OCI-LY1 (cell line): Measurements from ENCODE around the gene CHCHD6.

Experiments used
- H2AFZ ChIP-seq: fragments of 200-600 bp; sonication (generic), shearing (Covaris generic); 2 replicates; pipeline ENCODE4 v1.6.0; 2014; ENCODE audit warnings: antibody characterized with exemption, mild to moderate bottlenecking, low read length
- H3F3A ChIP-seq: fragments of 200-600 bp; sonication (generic), shearing (Covaris generic); 2 replicates; pipeline ENCODE4 v1.6.0; 2014; ENCODE audit warnings: mild to moderate bottlenecking, antibody characterized with exemption, low read length, moderate library complexity; ENCODE audit not compliant: insufficient read depth
- H3K27ac ChIP-seq: fragments of 200-600 bp; sonication (generic); 2 replicates; pipeline ENCODE4 v1.5.1; 2014; ENCODE audit warnings: low read length, mixed run types, mild to moderate bottlenecking, low read depth; ENCODE audit not compliant: poor library complexity, severe bottlenecking
- H3K27me3 ChIP-seq: fragments of 200-600 bp; sonication (generic); 2 replicates; pipeline ENCODE4 v1.6.0; 2014; ENCODE audit warnings: antibody characterized with exemption, mild to moderate bottlenecking, low read length, moderate library complexity; ENCODE audit not compliant: insufficient read depth
- H3K36me3 ChIP-seq: fragments of 200-600 bp; sonication (generic); 2 replicates; pipeline ENCODE4 v1.6.1; 2014; ENCODE audit warnings: mild to moderate bottlenecking, antibody characterized with exemption, low read length, moderate library complexity, mixed read lengths; ENCODE audit not compliant: insufficient read depth
- H3K4me1 ChIP-seq: fragments of 200-600 bp; sonication (generic); 2 replicates; pipeline ENCODE4 v1.5.1; 2014; ENCODE audit warnings: mild to moderate bottlenecking, low read length, moderate library complexity; ENCODE audit not compliant: insufficient read depth, severe bottlenecking
- H3K4me2 ChIP-seq: fragments of 200-600 bp; sonication (generic), shearing (Covaris generic); 2 replicates; pipeline ENCODE4 v1.6.1; 2014; ENCODE audit warnings: low read length
- H3K4me3 ChIP-seq: fragments of 200-600 bp; sonication (generic); 2 replicates; pipeline ENCODE4 v1.5.1; 2014; ENCODE audit warnings: low read length, low read depth, mild to moderate bottlenecking, mixed read lengths; ENCODE audit not compliant: poor library complexity, severe bottlenecking
- H3K79me2 ChIP-seq: fragments of 200-600 bp; shearing (Covaris generic); 2 replicates; pipeline ENCODE4 v1.6.1; 2016; ENCODE audit warnings: mixed run types, low read length, mixed read lengths; ENCODE audit not compliant: insufficient read depth
- H3K9ac ChIP-seq: fragments of 200-600 bp; sonication (generic), shearing (Covaris generic); 2 replicates; pipeline ENCODE4 v1.6.1; 2014; ENCODE audit warnings: mild to moderate bottlenecking, low read length, mixed read lengths
- H3K9me2 ChIP-seq: fragments of 200-600 bp; sonication (generic), shearing (Covaris generic); 2 replicates; pipeline ENCODE4 v1.6.1; 2014; ENCODE audit warnings: low read depth, mild to moderate bottlenecking, low read length, mixed read lengths
- H3K9me3 ChIP-seq: fragments of 200-600 bp; shearing (Covaris generic); 2 replicates; pipeline ENCODE4 v1.6.1; 2014; ENCODE audit warnings: low read length, mixed read lengths
- H4K20me1 ChIP-seq: fragments of 200-600 bp; sonication (generic), shearing (Covaris generic); 2 replicates; pipeline ENCODE4 v1.6.0; 2016; ENCODE audit warnings: mild to moderate bottlenecking, low read length; ENCODE audit not compliant: insufficient read depth
- EZH2 ChIP-seq: fragments of 200-600 bp; sonication (generic), shearing (Covaris generic); IDR thresholded peaks from 2 replicates; pipeline ENCODE4 v1.8.0; 2017; ENCODE audit warnings: borderline replicate concordance, mixed run types, mild to moderate bottlenecking, antibody characterized with exemption, low read length, moderate library complexity, mixed read lengths
- TF ChIP-seq, protein P1 (sequence below): fragments of 200-600 bp; sonication (generic), shearing (Covaris generic); IDR thresholded peaks from 2 replicates; pipeline ENCODE4 v1.5.1; 2017; ENCODE audit warnings: mild to moderate bottlenecking, antibody characterized with exemption, low read length, moderate library complexity, mixed read lengths

The CHCHD6 gene

DNA sequence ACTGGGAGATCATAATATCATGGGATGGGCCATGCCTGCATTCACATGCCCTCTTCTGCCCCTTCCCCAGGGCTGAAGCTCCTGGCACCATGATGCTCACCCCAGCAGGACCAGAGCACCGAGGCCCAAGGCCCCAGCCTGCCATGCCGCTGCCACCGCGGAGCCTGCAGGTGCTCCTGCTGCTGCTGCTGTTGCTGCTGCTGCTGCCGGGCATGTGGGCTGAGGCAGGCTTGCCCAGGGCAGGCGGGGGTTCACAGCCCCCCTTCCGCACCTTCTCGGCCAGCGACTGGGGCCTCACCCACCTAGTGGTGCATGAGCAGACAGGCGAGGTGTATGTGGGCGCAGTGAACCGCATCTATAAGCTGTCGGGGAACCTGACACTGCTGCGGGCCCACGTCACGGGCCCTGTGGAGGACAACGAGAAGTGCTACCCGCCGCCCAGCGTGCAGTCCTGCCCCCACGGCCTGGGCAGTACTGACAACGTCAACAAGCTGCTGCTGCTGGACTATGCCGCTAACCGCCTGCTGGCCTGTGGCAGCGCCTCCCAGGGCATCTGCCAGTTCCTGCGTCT, 284.5 kb downstream of the CHCHD6 start:
- Histone ChIP-seq H3K4me1 (peaks cover 7% of the 10 kb centered on the region), H4K20me1 (no peaks in the 10 kb centered on the region), H3K79me2 (no peaks in the 10 kb centered on the region), H3K27ac (no peak overlapping the region), H3K36me3 (no peaks in the 10 kb centered on the region), H3K27me3 (no peaks in the 10 kb centered on the region; the same call in 1 of the 2 replicates), H3F3A (no peaks in the 10 kb centered on the region), H2AFZ (no peak overlapping the region), H3K9me2 (no peaks in the 10 kb centered on the region), H3K4me2 (no peak overlapping the region), H3K9ac (no peak overlapping the region), H3K9me3 (no peaks in the 10 kb centered on the region), H3K4me3 (no peak overlapping the region)
- TF ChIP-seq, protein P1, sequence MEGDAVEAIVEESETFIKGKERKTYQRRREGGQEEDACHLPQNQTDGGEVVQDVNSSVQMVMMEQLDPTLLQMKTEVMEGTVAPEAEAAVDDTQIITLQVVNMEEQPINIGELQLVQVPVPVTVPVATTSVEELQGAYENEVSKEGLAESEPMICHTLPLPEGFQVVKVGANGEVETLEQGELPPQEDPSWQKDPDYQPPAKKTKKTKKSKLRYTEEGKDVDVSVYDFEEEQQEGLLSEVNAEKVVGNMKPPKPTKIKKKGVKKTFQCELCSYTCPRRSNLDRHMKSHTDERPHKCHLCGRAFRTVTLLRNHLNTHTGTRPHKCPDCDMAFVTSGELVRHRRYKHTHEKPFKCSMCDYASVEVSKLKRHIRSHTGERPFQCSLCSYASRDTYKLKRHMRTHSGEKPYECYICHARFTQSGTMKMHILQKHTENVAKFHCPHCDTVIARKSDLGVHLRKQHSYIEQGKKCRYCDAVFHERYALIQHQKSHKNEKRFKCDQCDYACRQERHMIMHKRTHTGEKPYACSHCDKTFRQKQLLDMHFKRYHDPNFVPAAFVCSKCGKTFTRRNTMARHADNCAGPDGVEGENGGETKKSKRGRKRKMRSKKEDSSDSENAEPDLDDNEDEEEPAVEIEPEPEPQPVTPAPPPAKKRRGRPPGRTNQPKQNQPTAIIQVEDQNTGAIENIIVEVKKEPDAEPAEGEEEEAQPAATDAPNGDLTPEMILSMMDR = no peak
- no peak for TF ChIP-seq EZH2

DNA sequence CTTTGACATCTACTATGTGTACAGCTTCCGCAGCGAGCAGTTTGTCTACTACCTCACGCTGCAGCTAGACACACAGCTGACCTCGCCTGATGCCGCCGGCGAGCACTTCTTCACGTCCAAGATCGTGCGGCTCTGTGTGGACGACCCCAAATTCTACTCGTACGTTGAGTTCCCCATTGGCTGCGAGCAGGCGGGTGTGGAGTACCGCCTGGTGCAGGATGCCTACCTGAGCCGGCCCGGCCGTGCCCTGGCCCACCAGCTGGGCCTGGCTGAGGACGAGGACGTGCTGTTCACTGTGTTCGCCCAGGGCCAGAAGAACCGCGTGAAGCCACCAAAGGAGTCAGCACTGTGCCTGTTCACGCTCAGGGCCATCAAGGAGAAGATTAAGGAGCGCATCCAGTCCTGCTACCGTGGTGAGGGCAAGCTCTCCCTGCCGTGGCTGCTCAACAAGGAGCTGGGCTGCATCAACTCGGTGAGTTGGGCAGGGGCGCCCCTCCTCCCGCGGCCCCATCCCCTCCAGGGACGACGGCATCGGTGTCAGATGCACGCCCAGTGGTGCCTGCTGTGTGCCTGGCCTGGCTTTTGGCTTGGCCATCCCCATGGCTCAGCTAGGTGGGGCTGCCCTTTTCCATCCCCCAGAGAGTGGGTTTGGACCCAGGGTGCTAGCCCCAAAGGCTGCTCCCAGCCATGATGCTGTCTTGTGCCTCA, 285.4 kb downstream of the CHCHD6 start:
- no peak overlapping the region for H3K4me3 ChIP-seq
- H3K36me3 ChIP-seq = no peaks in the 10 kb centered on the region

DNA sequence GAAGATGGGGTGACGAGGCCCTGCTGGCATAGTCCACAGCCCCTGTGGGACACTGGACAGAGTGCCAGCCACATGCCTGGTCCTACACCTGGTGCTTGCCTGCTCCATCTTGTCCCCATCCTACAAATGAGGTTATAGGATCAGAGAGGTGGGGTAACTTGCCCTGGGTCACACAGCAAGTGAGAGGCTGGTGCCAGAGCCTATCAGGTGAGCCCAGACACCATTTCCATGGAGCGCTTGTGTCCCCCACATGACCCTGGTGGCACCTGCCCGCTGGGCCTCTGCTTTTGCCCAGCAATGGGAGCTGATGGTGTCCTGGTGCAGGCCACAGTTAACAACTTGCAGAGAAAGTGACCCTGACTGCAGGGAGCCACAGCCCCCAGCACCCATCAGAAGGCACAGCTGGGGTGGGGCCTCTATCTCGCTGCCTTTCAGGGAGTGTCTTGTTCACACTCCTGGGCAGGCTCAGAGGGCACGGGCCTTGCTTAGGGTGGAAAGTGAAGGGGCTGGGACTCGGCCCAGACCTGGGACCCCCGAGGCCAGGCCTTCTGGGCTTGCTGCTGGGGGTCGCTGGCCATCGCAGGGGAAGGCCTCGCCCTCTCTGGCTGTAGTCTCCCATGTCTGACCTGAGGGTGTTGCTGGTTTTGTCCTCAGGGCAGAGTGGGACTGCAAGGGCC, 286.1 kb downstream of the CHCHD6 start:
- Histone ChIP-seq H3K27ac (no peak overlapping the region), H3K4me3 (no peak overlapping the region), H3K9ac (no peak overlapping the region), H3K27me3 (no peaks in the 10 kb centered on the region), H3K36me3 (no peaks in the 10 kb centered on the region), H4K20me1 (no peaks in the 10 kb centered on the region), H3K79me2 (no peaks in the 10 kb centered on the region), H3K4me2 (no peak overlapping the region), H3F3A (no peaks in the 10 kb centered on the region), H3K4me1 (no peaks in the 10 kb centered on the region), H3K9me3 (no peaks in the 10 kb centered on the region), H2AFZ (no peak overlapping the region), H3K9me2 (no peaks in the 10 kb centered on the region)
- TF ChIP-seq, protein P1 = no peak
- no peak for TF ChIP-seq EZH2

More for the DNA sequence above, 285.4 kb downstream of the CHCHD6 start:
- H3K27me3 ChIP-seq = no peaks in the 10 kb centered on the region
- H3K9me3 ChIP-seq = no peaks in the 10 kb centered on the region
- no peaks in the 10 kb centered on the region for H4K20me1 ChIP-seq
- no peaks in the 10 kb centered on the region for H3F3A ChIP-seq
- no peak overlapping the region for H2AFZ ChIP-seq
- H3K79me2 ChIP-seq = no peaks in the 10 kb centered on the region
- no peaks in the 10 kb centered on the region for H3K9me2 ChIP-seq
- H3K4me2 ChIP-seq = no peak overlapping the region
- TF ChIP-seq, protein P1 = no peak
- no peak for TF ChIP-seq EZH2
- H3K27ac ChIP-seq = no peak overlapping the region
- H3K9ac ChIP-seq = no peak overlapping the region
- no peaks in the 10 kb centered on the region for H3K4me1 ChIP-seq
